GM23248 (cell line): ENCODE results near the gene RBP3. TPM values are rescaled to one million over a fixed set of nuclear protein-coding genes. Genes with fewer than 3 reads are reported as not detected.
A peak's percentile ranks its signal among the peaks of the same experiment; 100 is the strongest.

Experiments
- DNase-seq: peaks from one replicate; pipeline ENCODE4 v3.0.0-alpha.2; 2015
- H2AFZ ChIP-seq: fragments of 200-600 bp; sonication (generic); 2 replicates; pipeline ENCODE4 v1.6.1; 2016; ENCODE audit warnings: antibody characterized with exemption
- H3F3A ChIP-seq: fragments of 200-600 bp; sonication (generic); 2 replicates; pipeline ENCODE4 v1.6.1; 2016; ENCODE audit warnings: mild to moderate bottlenecking, antibody characterized with exemption, mixed run types; ENCODE audit not compliant: insufficient read depth
- H3K27ac ChIP-seq: fragments of 200-600 bp; sonication (generic); 2 replicates; pipeline ENCODE4 v1.5.1; 2016; ENCODE audit warnings: mild to moderate bottlenecking
- H3K27me3 ChIP-seq: fragments of 200-600 bp; sonication (generic); replicated peaks from 2 replicates; pipeline ENCODE4 v1.6.1; 2016; ENCODE audit warnings: mild to moderate bottlenecking; ENCODE audit not compliant: insufficient read depth
- H3K36me3 ChIP-seq: fragments of 200-600 bp; sonication (generic); 2 replicates; pipeline ENCODE4 v1.6.1; 2016; ENCODE audit warnings: low read depth, mild to moderate bottlenecking
- H3K4me1 ChIP-seq: fragments of 200-600 bp; sonication (generic); 2 replicates; pipeline ENCODE4 v1.6.1; 2016; ENCODE audit warnings: mild to moderate bottlenecking; ENCODE audit not compliant: insufficient read depth
- H3K4me2 ChIP-seq: fragments of 200-600 bp; sonication (generic); one replicate; pipeline ENCODE4 v1.6.1; 2016; ENCODE audit warnings: mild to moderate bottlenecking; ENCODE audit not compliant: unreplicated experiment
- H3K4me3 ChIP-seq: fragments of 200-600 bp; sonication (generic); 2 replicates; pipeline ENCODE4 v1.5.1; 2016; ENCODE audit warnings: mild to moderate bottlenecking
- H3K79me2 ChIP-seq: fragments of 200-600 bp; sonication (generic); 2 replicates; pipeline ENCODE4 v1.6.1; 2016; ENCODE audit warnings: mild to moderate bottlenecking; ENCODE audit not compliant: insufficient read depth
- H3K9ac ChIP-seq: fragments of 200-600 bp; sonication (generic); 2 replicates; pipeline ENCODE4 v1.6.1; 2016; ENCODE audit warnings: mild to moderate bottlenecking
- H3K9me2 ChIP-seq: fragments of 200-600 bp; sonication (generic); 2 replicates; pipeline ENCODE4 v1.6.1; 2016; ENCODE audit warnings: mixed run types, mild to moderate bottlenecking, moderate library complexity; ENCODE audit not compliant: insufficient read depth
- H3K9me3 ChIP-seq: fragments of 200-600 bp; sonication (generic); one replicate; pipeline ENCODE4 v1.6.1; 2017; ENCODE audit warnings: low read depth
- H4K20me1 ChIP-seq: fragments of 200-600 bp; sonication (generic); 2 replicates; pipeline ENCODE4 v1.6.0; 2016; ENCODE audit not compliant: insufficient read depth
- EZH2 ChIP-seq: fragments of 200-600 bp; sonication (generic); IDR thresholded peaks from 2 replicates; pipeline ENCODE4 v1.6.1; 2018; ENCODE audit warnings: antibody characterized with exemption, mild to moderate bottlenecking; ENCODE audit not compliant: insufficient read depth, poor library complexity, severe bottlenecking
- EZH2phosphoT487 ChIP-seq: fragments of 200-600 bp; sonication (generic); IDR thresholded peaks from 2 replicates; pipeline ENCODE4 v1.6.1; 2018; ENCODE audit warnings: antibody characterized with exemption, moderate library complexity, mild to moderate bottlenecking, low read depth; ENCODE audit not compliant: insufficient read depth
- WGBS, 2 experiments: methylation state at CpG; one replicate each; pipeline ENCODE4 v1.1.6; 2015 to 2017; ENCODE audit warnings: low lambda C conversion rate in 2 of 2, low coverage in 1 of 2; ENCODE audit errors: missing lambda C conversion rate in 2 of 2; 5-methylcytosine and 5-hydroxymethylcytosine counted together
- in situ Hi-C: fragments of 300-500 bp; cut with MboI; formaldehyde crosslinking; loops from 2 replicates; pipeline ENCODE4 v1.15.0; 2020
- polyA plus RNA-seq: library from polyadenylated mRNA; unstranded; fragments of >200 nt; fragmentation: Nextera tagmentation; extraction: Ambion mirVana; gene quantifications from 2 replicates; pipeline ENCODE4 v1.2.1, GENCODE V29; 2016
- total RNA-seq: library from RNA; depleted of rRNA; stranded (reverse); fragments of >200 nt; shearing (Covaris generic); gene quantifications from 2 replicates; pipeline ENCODE4 v1.2.3, GENCODE V29; 2014

Gene RBP3
- total and polyA plus RNA-seq, 2 experiments from 2014 or later, result not detected

DNA sequence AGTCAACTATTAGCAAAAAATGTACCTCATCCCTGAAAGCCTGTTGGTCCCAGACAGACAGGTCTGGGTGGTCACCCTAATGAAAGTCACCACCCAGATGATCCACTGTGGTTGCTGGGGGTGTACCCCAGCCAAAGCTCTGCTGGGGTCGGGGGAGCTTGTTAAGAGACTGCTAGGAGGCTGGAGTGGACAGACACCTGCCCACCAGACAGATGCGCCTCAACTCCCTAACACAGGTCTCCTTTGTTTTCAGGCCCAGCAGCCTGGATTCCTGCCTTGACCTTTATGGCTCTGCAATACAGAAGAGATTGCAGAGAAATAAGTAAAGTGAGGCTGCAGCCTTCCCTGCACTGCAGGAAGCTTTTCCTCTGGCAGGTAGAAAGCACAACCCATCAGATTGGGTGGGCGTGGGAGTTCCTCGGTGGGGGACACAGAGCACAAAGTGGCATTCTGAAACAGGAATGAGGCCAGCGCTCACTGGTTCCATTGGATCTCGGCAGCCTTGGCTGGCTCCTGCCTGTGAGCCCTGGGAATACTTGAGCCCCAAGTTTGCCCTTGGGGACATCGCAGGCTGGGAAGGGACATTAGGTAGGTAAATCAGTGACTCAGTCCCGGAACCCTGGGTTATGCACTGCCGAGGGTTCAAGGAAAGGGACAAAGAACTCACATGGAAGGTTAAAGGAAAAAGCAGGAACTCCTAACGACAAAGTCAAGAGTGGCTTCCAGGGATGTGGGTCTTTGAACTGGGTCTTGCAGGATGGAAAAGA, 53.9 kb downstream of the RBP3 start:
- H3K9me2 ChIP-seq, result no peaks in the 10 kb centered on the region
- H3K27me3 ChIP-seq, result no peaks in the 10 kb centered on the region
- H3K4me2 ChIP-seq, result no peak overlapping the region
- H3K9ac ChIP-seq, result no peak overlapping the region
- no peak overlapping the region for H3K27ac ChIP-seq
- 94 to 96% methylated on average over 10 of the region's 10 CpGs for WGBS, 2 experiments
- no peaks in the 10 kb centered on the region for H3F3A ChIP-seq
- H4K20me1 ChIP-seq, result no peaks in the 10 kb centered on the region
- no peaks in the 10 kb centered on the region for H3K36me3 ChIP-seq
- in situ Hi-C loops, result no loop called here
- TF ChIP-seq EZH2phosphoT487, result no peak
- TF ChIP-seq EZH2, result no peak
- H3K4me3 ChIP-seq, result no peak overlapping the region
- H3K79me2 ChIP-seq, result no peaks in the 10 kb centered on the region
- H3K4me1 ChIP-seq, result peaks cover 27% of the 10 kb centered on the region
- H2AFZ ChIP-seq, result no peak overlapping the region
- no peak for DNase-seq
- no peaks in the 10 kb centered on the region for H3K9me3 ChIP-seq

DNA sequence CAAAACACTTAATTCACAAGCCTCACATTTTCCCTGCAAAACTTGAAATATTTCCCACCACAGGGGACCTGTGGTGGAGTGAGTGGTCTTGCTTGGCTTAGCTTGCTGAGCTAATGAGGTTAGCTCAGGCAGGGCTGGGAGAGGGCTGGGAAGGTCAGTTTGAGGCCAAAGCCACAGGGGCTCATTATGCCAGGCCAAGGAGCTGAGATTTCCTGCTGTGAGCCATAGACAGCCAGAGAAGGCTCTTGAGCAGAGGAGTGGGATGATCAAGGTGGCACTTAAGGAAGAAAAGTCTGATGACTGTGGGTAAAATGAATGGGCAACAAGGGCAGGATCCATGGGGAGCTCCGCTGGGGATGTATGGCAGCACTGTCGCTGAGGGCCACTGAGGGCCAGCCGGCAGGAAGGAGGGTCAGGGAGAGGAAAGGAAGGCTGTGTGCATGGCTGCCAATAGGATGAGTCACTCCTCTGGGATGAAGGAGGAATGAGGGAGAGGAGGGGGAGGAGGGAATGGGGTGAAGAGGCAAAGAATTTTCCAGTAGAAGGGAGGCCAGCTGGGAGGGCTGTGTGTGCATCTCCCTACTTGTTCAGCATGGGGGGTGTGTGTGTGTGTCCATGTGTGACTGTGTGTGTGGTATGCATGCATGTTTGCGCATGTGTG, 54.6 kb downstream of the RBP3 start:
- no peak overlapping the region for H3K4me2 ChIP-seq
- H3K27ac ChIP-seq, result no peak overlapping the region
- H3K9me3 ChIP-seq, result no peaks in the 10 kb centered on the region
- peak; percentile 82 for DNase-seq
- 31 to 34% methylated on average over 4 of the region's 4 CpGs for WGBS, 2 experiments
- no peaks in the 10 kb centered on the region for H3K79me2 ChIP-seq
- H3K27me3 ChIP-seq, result no peaks in the 10 kb centered on the region
- H3K9me2 ChIP-seq, result no peaks in the 10 kb centered on the region
- peak overlapping the region; percentile 42; the same call in 1 of the 2 replicates for H2AFZ ChIP-seq
- no peak overlapping the region for H3K9ac ChIP-seq
- H3K36me3 ChIP-seq, result no peaks in the 10 kb centered on the region
- H3F3A ChIP-seq, result no peaks in the 10 kb centered on the region
- TF ChIP-seq EZH2 (no peak), EZH2phosphoT487 (no peak)
- no peak overlapping the region for H3K4me3 ChIP-seq
- peaks cover 32% of the 10 kb centered on the region for H3K4me1 ChIP-seq
- in situ Hi-C loops, result no loop called here
- H4K20me1 ChIP-seq, result no peaks in the 10 kb centered on the region

DNA sequence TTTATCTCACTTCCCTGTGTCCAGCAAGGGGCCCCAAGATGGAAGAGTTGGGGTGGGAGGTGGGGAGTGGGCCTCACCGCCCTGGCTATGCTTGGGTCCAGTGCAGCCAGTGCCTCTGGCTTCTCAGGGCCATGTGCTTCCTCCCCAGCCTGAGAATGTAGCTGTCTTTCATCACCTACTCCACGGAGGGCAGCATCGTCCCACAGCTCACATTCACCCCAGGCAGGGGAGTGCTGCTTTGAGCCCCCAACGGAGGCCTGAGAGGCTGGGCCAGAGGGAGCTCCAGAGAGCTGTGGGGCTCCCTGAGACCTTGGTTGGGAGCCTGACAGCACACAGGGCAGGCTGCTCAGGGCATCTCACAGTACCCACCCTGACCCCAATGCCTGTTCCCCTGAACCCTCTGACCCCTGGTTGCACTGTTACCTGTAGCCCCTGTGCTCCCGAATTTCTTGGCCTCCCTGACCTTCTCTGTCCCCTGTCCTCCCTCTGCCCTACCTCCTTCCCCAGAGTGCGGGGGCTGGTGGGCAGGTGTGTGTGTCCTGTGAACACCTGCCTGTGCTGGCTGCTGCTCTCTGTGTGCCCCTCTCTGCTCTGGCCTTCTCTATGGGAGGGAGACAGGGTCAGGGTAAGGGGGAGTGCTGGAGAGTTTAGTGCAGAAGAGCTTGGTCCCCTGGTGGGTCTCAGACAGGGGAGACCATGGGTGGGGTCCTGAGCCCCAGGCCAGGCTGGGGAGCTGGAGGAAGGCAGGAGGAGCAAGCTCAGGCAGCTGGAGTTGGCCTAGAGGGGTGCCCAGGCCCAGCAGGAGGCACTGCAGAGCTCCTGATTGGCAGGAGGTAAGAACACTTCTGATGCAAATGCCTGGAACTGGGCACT, 55.5 kb downstream of the RBP3 start:
- Histone ChIP-seq H3K4me3 (no peak overlapping the region), H3K79me2 (no peaks in the 10 kb centered on the region), H3K9ac (no peak overlapping the region), H3K27ac (no peak overlapping the region), H3K4me1 (peaks cover 32% of the 10 kb centered on the region), H3F3A (no peaks in the 10 kb centered on the region), H3K27me3 (no peaks in the 10 kb centered on the region), H3K9me2 (no peaks in the 10 kb centered on the region), H3K36me3 (no peaks in the 10 kb centered on the region), H3K9me3 (no peaks in the 10 kb centered on the region), H4K20me1 (no peaks in the 10 kb centered on the region), H3K4me2 (no peak overlapping the region), H2AFZ (no peak overlapping the region)
- TF ChIP-seq EZH2 (no peak), EZH2phosphoT487 (no peak)
- in situ Hi-C loops, result no loop called here
- 75 to 87% methylated on average over 3 to 6 of the region's 6 CpGs for WGBS, 2 experiments
- no peak for DNase-seq

DNA sequence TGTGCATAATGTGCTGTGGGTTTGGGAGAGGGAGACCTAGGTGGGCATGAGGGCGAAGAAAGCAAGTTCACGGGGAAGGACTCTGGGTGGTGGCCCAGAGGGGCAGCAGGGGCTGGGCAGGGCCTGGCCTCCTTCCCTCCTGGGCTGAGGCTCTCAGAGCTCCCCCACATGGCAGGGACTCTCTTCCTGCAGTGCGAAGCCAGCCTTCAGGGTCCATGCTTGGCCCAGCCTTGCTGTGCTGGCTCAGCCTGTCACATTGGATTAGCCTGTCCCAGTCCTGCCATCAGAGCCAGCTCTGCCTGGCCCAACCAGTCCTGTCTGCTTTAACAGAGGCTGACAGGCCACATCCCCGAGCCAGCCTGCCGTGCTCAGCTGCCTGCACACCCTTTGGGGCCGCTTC, 56.3 kb downstream of the RBP3 start:
- no peak overlapping the region for H2AFZ ChIP-seq
- in situ Hi-C loops, result no loop called here
- H3K36me3 ChIP-seq, result no peaks in the 10 kb centered on the region
- DNase-seq, result no peak
- peaks cover 32% of the 10 kb centered on the region for H3K4me1 ChIP-seq
- H3K27me3 ChIP-seq, result no peaks in the 10 kb centered on the region
- no peaks in the 10 kb centered on the region for H3F3A ChIP-seq
- H3K79me2 ChIP-seq, result no peaks in the 10 kb centered on the region
- H4K20me1 ChIP-seq, result no peaks in the 10 kb centered on the region
- H3K4me2 ChIP-seq, result no peak overlapping the region
- H3K9me3 ChIP-seq, result no peaks in the 10 kb centered on the region
- no peak overlapping the region for H3K4me3 ChIP-seq
- TF ChIP-seq EZH2 (no peak), EZH2phosphoT487 (no peak)
- H3K9me2 ChIP-seq, result no peaks in the 10 kb centered on the region
- H3K9ac ChIP-seq, result no peak overlapping the region
- 73% methylated on average over 6 of the region's 6 CpGs for WGBS, 2 experiments
- H3K27ac ChIP-seq, result no peak overlapping the region
